DND-41 (cell line): ENCODE results near the gene FBLIM1.

ENCODE experiments used
- ATAC-seq: fragments of 200-7000 bp; cut with Tn5 transposase; 3 replicates; pipeline ENCODE4 v1.9.1; 2021; ENCODE audit warnings: low read depth; ENCODE audit not compliant: insufficient read depth
- DNase-seq: peaks from one replicate; pipeline ENCODE4 v3.0.0-alpha.2; 2020
- H2AFZ ChIP-seq: 2 replicates; pipeline ENCODE4 v1.6.0; 2012; ENCODE audit warnings: low read depth, low read length
- H3K27ac ChIP-seq: 2 replicates; pipeline ENCODE4 v1.5.1; 2012; ENCODE audit warnings: low read length, inconsistent platforms
- H3K27me3 ChIP-seq: fragments of 200-600 bp; sonication (generic); 2 replicates; pipeline ENCODE4 v1.6.0; 2012; ENCODE audit warnings: low read length, mild to moderate bottlenecking, inconsistent platforms; ENCODE audit not compliant: insufficient read depth, poor library complexity
- H3K36me3 ChIP-seq: 2 replicates; pipeline ENCODE4 v1.5.1; 2012; ENCODE audit warnings: low read length, inconsistent platforms; ENCODE audit not compliant: insufficient read depth
- H3K4me1 ChIP-seq: 2 replicates; pipeline ENCODE4 v1.5.1; 2012; ENCODE audit warnings: mild to moderate bottlenecking, low read length; ENCODE audit not compliant: insufficient read depth
- H3K4me2 ChIP-seq: 2 replicates; pipeline ENCODE4 v1.6.0; 2012; ENCODE audit warnings: mild to moderate bottlenecking, moderate library complexity, low read length, inconsistent platforms; ENCODE audit not compliant: insufficient read depth
- H3K4me3 ChIP-seq, 2 experiments: fragments of 200-600 bp in 1 of 2; shearing (Covaris generic) in 1 of 2; 2 replicates each; pipeline ENCODE4 v1.5.1; 2012 to 2016; ENCODE audit warnings: inconsistent platforms in 2 of 2, low read length in 2 of 2, mild to moderate bottlenecking in 2 of 2, low read depth in 1 of 2, moderate library complexity in 1 of 2
- H3K79me2 ChIP-seq: 2 replicates; pipeline ENCODE4 v1.6.0; 2012; ENCODE audit warnings: low read length, inconsistent platforms; ENCODE audit not compliant: insufficient read depth
- H3K9ac ChIP-seq: 2 replicates; pipeline ENCODE4 v1.6.0; 2012; ENCODE audit warnings: low read depth, mild to moderate bottlenecking, inconsistent platforms, low read length, moderate library complexity
- H3K9me3 ChIP-seq: 2 replicates; pipeline ENCODE4 v1.5.1; 2012; ENCODE audit warnings: low read length, moderate library complexity, mild to moderate bottlenecking, inconsistent platforms; ENCODE audit not compliant: insufficient read depth, severe bottlenecking
- H4K20me1 ChIP-seq: 2 replicates; pipeline ENCODE4 v1.6.0; 2012; ENCODE audit warnings: low read length; ENCODE audit not compliant: insufficient read depth
- EZH2 ChIP-seq: IDR thresholded peaks from 3 replicates; pipeline ENCODE4 v1.6.1; 2012; ENCODE audit warnings: borderline replicate concordance, low read depth, mild to moderate bottlenecking, moderate library complexity, low read length, inconsistent platforms; ENCODE audit not compliant: severe bottlenecking
- TF ChIP-seq, protein P1 (sequence below): IDR thresholded peaks from 2 replicates; pipeline ENCODE4 v1.5.1; 2012; ENCODE audit warnings: borderline replicate concordance, low read length, moderate library complexity, mild to moderate bottlenecking; ENCODE audit not compliant: poor library complexity, severe bottlenecking; ENCODE audit errors: extremely low read depth

Gene FBLIM1

DNA sequence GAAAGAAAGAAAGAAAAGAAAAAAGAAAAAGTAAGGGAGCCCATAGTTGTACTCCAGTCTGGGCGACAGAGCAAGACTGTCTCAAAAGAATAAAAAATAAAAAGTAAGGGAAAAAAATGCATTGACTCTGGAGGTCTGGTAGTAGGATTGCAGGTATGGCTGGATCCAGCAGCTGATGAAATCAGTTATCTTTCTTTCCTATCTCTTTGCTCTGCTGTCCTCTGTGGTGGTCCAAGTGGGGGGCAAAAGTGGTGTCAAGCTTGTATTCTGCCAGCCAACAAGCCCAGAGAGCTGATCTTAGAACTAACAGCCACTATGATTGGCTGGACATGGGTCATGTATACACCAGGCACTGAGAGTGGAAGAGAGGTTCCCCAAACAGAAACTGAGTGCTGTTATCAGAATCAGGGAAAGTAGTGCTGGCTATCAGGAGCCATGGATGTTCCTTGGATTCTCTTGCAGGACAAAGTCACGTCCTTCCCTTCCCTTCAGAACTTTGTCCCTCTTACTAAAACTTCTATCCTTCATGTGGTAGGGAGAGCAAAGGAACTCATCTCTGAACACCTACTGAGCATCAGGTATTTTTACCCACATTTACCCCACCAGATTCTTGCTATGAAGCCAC lies 3.5 kb upstream of the FBLIM1 start:
- Histone ChIP-seq H3K4me1 (no peaks in the 10 kb centered on the region), H3K79me2 (no peaks in the 10 kb centered on the region), H3K4me2 (no peak overlapping the region), H3K27me3 (no peaks in the 10 kb centered on the region), H3K36me3 (no peaks in the 10 kb centered on the region), H3K9me3 (no peaks in the 10 kb centered on the region), H3K27ac (no peak overlapping the region), H3K9ac (no peak overlapping the region), H3K4me3 (no peak overlapping the region), H4K20me1 (no peaks in the 10 kb centered on the region), H2AFZ (no peak overlapping the region)
- TF ChIP-seq, protein P1, sequence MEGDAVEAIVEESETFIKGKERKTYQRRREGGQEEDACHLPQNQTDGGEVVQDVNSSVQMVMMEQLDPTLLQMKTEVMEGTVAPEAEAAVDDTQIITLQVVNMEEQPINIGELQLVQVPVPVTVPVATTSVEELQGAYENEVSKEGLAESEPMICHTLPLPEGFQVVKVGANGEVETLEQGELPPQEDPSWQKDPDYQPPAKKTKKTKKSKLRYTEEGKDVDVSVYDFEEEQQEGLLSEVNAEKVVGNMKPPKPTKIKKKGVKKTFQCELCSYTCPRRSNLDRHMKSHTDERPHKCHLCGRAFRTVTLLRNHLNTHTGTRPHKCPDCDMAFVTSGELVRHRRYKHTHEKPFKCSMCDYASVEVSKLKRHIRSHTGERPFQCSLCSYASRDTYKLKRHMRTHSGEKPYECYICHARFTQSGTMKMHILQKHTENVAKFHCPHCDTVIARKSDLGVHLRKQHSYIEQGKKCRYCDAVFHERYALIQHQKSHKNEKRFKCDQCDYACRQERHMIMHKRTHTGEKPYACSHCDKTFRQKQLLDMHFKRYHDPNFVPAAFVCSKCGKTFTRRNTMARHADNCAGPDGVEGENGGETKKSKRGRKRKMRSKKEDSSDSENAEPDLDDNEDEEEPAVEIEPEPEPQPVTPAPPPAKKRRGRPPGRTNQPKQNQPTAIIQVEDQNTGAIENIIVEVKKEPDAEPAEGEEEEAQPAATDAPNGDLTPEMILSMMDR, result no peak
- no peak for TF ChIP-seq EZH2
- ATAC-seq (no peak), DNase-seq (no peak)

DNA sequence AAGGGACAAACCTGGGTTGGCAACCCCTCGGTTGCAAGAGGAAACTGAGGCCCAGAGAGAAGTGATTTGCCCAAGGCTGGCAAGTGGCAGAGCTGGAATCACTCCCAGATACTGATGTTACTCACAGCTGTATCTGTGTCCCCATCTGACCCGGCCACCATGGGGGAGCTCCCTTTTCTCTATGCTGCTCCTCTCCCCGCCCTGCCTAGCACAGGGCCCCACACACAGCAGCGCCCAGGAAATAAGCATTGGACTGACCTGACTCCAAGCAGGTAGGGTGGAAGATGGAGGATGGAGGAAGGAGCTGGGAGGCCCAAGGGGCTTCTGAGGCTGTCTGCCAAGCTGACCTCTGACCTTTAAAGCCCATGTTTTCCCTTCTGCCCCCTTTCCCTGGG lies 3.0 kb upstream of the FBLIM1 start:
- Histone ChIP-seq H3K4me2 (no peak overlapping the region), H4K20me1 (no peaks in the 10 kb centered on the region), H3K4me1 (no peaks in the 10 kb centered on the region), H3K4me3 (no peak overlapping the region), H3K36me3 (no peaks in the 10 kb centered on the region), H3K27ac (no peak overlapping the region), H3K79me2 (no peaks in the 10 kb centered on the region), H3K9ac (no peak overlapping the region), H2AFZ (no peak overlapping the region), H3K9me3 (no peaks in the 10 kb centered on the region), H3K27me3 (no peaks in the 10 kb centered on the region)
- no peak for DNase-seq
- TF ChIP-seq EZH2, result no peak
- TF ChIP-seq, protein P1, result no peak
- no peak for ATAC-seq

DNA sequence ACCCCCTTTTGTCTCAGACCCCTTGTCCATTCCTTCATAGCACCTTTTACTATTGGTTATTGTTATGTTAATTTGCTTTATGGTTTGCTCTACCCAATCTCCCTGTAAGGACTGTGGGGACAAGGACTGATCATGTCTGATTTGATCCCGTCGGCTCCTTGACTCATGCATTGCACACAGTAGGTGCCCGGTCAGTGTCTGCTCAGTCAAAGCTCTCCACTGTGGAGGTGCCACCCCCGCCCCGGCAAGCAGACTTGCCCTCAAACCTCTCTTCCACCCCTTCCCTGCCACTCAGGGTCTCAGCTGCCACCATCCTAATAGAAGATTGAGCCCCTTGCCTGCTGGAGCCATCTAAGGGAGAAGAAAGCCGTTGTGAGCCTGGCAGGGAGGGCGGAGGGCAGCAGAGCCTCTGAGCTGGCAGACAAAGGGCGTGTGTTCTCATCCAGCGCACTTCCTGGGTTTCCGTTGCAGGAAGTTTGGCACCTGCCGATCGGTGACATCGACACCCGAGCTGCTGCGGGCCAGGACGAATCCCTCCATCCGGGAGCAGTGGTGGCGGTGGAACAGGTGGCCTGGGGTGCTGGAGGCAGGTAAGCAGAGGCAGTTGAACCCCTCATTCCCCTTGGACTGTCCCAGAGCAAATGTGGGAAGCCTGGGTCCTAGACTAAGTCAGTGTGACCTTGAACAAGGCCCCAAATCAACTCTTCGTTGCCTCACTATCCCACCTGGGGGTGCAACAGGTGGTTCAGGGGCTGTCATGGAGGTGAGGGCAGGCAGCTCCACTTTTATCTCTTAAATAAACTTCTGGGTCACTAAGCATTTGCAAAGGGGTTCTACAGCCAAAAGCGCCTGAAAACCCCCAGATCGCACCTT lies 2.2 kb upstream of the FBLIM1 start:
- Histone ChIP-seq H3K27ac (no peak overlapping the region), H3K36me3 (no peaks in the 10 kb centered on the region), H3K27me3 (no peaks in the 10 kb centered on the region), H3K4me3 (no peak overlapping the region), H3K4me1 (no peaks in the 10 kb centered on the region), H3K9me3 (no peaks in the 10 kb centered on the region), H3K9ac (no peak overlapping the region), H4K20me1 (no peaks in the 10 kb centered on the region), H3K79me2 (no peaks in the 10 kb centered on the region), H2AFZ (no peak overlapping the region), H3K4me2 (no peak overlapping the region)
- no peak for ATAC-seq
- DNase-seq, result no peak
- TF ChIP-seq EZH2, result no peak
- TF ChIP-seq, protein P1, result no peak
